ENCODE results near the gene PPP2R5C. TPM values are rescaled to one million over a fixed set of nuclear protein-coding genes. Genes with fewer than 3 reads are reported as not detected.

Gene PPP2R5C
- total RNA-seq, 1 donor from 2014 or later: 71.5 TPM

GRCh38 chr14:101754893-101755292, 6.6 kb upstream of the PPP2R5C start:
- peaks cover 7% of the 10 kb centered on the region for H3K36me3 Mint-ChIP-seq (ENCODE audit: low read depth, unreplicated experiment)
- no peak overlapping the region for H3K27ac Mint-ChIP-seq (ENCODE audit: unreplicated experiment)
- no peak for TF ChIP-seq CTCF (IDR thresholded peaks at IDR 0.05; ENCODE audit: unreplicated experiment)
- peaks cover 8% of the 10 kb centered on the region for H3K27me3 Mint-ChIP-seq (ENCODE audit: unreplicated experiment)
- H3K4me3 Mint-ChIP-seq (ENCODE audit: unreplicated experiment): no peak overlapping the region
- no peak for DNase-seq (ENCODE audit: low spot score)
- H3K9me3 Mint-ChIP-seq (ENCODE audit: unreplicated experiment): no peaks in the 10 kb centered on the region
- H3K4me1 Mint-ChIP-seq (ENCODE audit: unreplicated experiment): peaks cover 3% of the 10 kb centered on the region

- Mint-ChIP-seq H3K9me3 (ENCODE audit: unreplicated experiment) (no peaks in the 10 kb centered on the region), H3K4me3 (ENCODE audit: unreplicated experiment) (no peak overlapping the region), H3K4me1 (ENCODE audit: unreplicated experiment) (peaks cover 5% of the 10 kb centered on the region), H3K27me3 (ENCODE audit: unreplicated experiment) (peaks cover 8% of the 10 kb centered on the region), H3K36me3 (ENCODE audit: low read depth, unreplicated experiment) (peaks cover 9% of the 10 kb centered on the region), H3K27ac (ENCODE audit: unreplicated experiment) (no peak overlapping the region)
- DNase-seq (ENCODE audit: low spot score): no peak
- TF ChIP-seq CTCF (IDR thresholded peaks at IDR 0.05; ENCODE audit: unreplicated experiment): no peak
Observed at GRCh38 chr14:101755591-101756324, 5.8 kb upstream of the PPP2R5C start.

GRCh38 chr14:101757064-101757838, 4.3 kb upstream of the PPP2R5C start:
- Mint-ChIP-seq H3K27ac (ENCODE audit: unreplicated experiment) (no peak overlapping the region), H3K27me3 (ENCODE audit: unreplicated experiment) (peaks cover 8% of the 10 kb centered on the region), H3K9me3 (ENCODE audit: unreplicated experiment) (no peaks in the 10 kb centered on the region), H3K36me3 (ENCODE audit: low read depth, unreplicated experiment) (peaks cover 9% of the 10 kb centered on the region), H3K4me1 (ENCODE audit: unreplicated experiment) (peaks cover 5% of the 10 kb centered on the region), H3K4me3 (ENCODE audit: unreplicated experiment) (no peak overlapping the region)
- no peak for DNase-seq (ENCODE audit: low spot score)
- TF ChIP-seq CTCF (IDR thresholded peaks at IDR 0.05; ENCODE audit: unreplicated experiment): no peak

- Mint-ChIP-seq H3K4me3 (ENCODE audit: unreplicated experiment) (no peak overlapping the region), H3K27ac (ENCODE audit: unreplicated experiment) (no peak overlapping the region), H3K27me3 (ENCODE audit: unreplicated experiment) (peaks cover 10% of the 10 kb centered on the region), H3K9me3 (ENCODE audit: unreplicated experiment) (no peaks in the 10 kb centered on the region), H3K4me1 (ENCODE audit: unreplicated experiment) (peaks cover 9% of the 10 kb centered on the region), H3K36me3 (ENCODE audit: low read depth, unreplicated experiment) (peaks cover 15% of the 10 kb centered on the region)
- TF ChIP-seq CTCF (IDR thresholded peaks at IDR 0.05; ENCODE audit: unreplicated experiment): no peak
- no peak for DNase-seq (ENCODE audit: low spot score)
Observed at GRCh38 chr14:101757839-101758211, 3.7 kb upstream of the PPP2R5C start.
